ENCODE measurements around the gene CFAP74.
"Not testable (repeated sequence)": the region's sequence is repeated elsewhere in the genome, so short reads cannot be mapped to it uniquely, and the experiment has no call there.

The CFAP74 gene

GRCh38 chr1:1988061-1988945, 15.3 kb downstream of the CFAP74 start:
- H3K36me3 Mint-ChIP-seq = no peaks in the 10 kb centered on the region
- H3K9me3 Mint-ChIP-seq = no peaks in the 10 kb centered on the region
- no peak overlapping the region for H3K4me3 Mint-ChIP-seq
- ATAC-seq = no peak
- peaks cover 24% of the 10 kb centered on the region for H3K27me3 Mint-ChIP-seq
- no peak overlapping the region for H3K27ac Mint-ChIP-seq
- H3K4me1 Mint-ChIP-seq = no peaks in the 10 kb centered on the region

DNA sequence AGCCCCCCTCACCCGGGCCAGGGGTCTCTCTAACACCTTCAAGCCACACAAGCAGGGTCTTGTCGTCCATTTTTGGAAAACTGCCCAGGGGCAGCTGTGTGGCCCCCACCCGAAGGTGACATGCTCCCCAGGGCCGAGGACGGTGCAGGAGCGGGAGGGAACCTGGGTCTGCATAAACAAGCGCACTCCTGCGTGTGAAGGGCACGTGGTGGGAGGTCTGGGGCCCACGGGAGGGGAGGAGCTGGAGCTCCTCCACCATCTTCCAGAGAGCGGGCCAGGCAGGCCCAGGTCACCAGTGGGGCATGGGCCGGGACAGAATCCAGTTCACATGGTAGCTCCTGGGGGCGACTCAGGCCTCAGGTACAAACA, 16.5 kb downstream of the CFAP74 start:
- H3K27ac Mint-ChIP-seq = no peak overlapping the region
- peaks cover 24% of the 10 kb centered on the region for H3K27me3 Mint-ChIP-seq
- no peaks in the 10 kb centered on the region for H3K4me1 Mint-ChIP-seq
- no peaks in the 10 kb centered on the region for H3K9me3 Mint-ChIP-seq
- H3K4me3 Mint-ChIP-seq = no peak overlapping the region
- ATAC-seq = no peak
- no peaks in the 10 kb centered on the region for H3K36me3 Mint-ChIP-seq

- no peaks in the 10 kb centered on the region for H3K4me1 Mint-ChIP-seq
- H3K4me3 Mint-ChIP-seq = no peak overlapping the region
- no peaks in the 10 kb centered on the region for H3K9me3 Mint-ChIP-seq
- ATAC-seq = no peak
- peaks cover 24% of the 10 kb centered on the region for H3K27me3 Mint-ChIP-seq
- H3K27ac Mint-ChIP-seq = no peak overlapping the region
- H3K36me3 Mint-ChIP-seq = no peaks in the 10 kb centered on the region
These were observed 17.0 kb downstream of the CFAP74 start for GRCh38 chr1:1986451-1987141.

DNA sequence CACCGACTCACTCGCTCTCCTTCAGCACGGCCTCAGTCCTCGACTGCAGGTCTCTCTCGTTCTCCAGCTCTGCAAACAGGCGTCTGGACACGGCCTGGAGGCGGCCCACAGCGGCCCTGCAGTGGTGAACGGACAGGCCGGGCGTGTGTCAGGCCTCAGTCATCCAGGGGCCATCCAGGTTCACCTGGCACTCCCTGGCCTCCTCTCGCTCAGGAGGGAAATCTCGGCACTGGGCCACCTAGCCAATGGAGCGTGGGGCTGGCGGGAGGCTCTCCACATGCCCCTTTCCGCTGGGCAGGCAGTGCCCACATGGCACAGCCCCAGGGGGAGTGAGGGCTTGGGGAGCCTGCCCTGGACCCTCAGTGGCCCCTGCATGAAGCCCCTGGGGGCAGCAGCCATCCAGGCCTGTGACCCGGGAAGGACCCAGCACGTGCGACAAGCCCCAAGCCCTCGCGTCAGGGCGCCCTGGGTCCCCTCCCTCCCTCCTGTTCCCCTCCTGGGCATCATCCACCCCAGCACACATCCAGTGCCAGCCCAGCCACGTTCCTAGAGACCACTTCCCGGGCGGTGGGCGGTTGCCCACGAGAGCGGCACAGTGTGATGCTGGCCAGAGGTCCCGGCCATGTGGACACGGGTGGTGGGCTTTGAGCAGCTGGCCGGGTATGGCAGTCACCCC, 18.1 kb downstream of the CFAP74 start:
- no peak for ATAC-seq

DNA sequence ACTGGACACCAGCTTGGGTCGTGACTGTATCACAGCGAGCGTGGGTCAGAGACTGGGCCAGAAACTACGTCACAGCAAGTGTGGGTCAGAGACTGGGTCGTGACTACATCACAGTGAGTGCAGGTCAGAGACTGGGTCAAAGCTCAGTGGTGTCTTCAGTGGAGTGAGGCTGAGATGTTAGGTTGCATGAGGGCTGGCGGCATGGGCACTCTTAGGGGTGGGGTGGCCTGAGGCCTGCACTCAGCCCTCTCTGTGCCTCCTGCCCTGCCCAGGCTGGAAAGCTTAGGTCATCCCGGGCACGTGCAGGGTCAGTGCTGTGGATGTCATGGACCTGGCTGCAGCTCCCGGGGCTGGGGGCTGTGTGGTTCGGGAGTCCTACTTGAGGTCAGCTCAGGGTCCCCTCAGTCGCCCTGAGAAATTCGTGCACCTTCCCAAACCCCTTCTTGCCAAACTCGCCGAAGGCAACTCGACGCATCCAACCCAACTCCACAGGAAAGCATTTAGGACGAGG, 19.0 kb downstream of the CFAP74 start:
- H3K36me3 Mint-ChIP-seq = no peaks in the 10 kb centered on the region
- H3K27me3 Mint-ChIP-seq = peaks cover 24% of the 10 kb centered on the region
- no peak overlapping the region for H3K27ac Mint-ChIP-seq
- H3K9me3 Mint-ChIP-seq = no peaks in the 10 kb centered on the region
- no peaks in the 10 kb centered on the region for H3K4me1 Mint-ChIP-seq
- ATAC-seq = peak; percentile 16
- H3K4me3 Mint-ChIP-seq = no peak overlapping the region

More for the DNA sequence above, 18.1 kb downstream of the CFAP74 start:
- no peaks in the 10 kb centered on the region for H3K36me3 Mint-ChIP-seq
- no peaks in the 10 kb centered on the region for H3K4me1 Mint-ChIP-seq
- peaks cover 24% of the 10 kb centered on the region for H3K27me3 Mint-ChIP-seq
- no peaks in the 10 kb centered on the region for H3K9me3 Mint-ChIP-seq
- H3K27ac Mint-ChIP-seq = no peak overlapping the region
- H3K4me3 Mint-ChIP-seq = no peak overlapping the region

DNA sequence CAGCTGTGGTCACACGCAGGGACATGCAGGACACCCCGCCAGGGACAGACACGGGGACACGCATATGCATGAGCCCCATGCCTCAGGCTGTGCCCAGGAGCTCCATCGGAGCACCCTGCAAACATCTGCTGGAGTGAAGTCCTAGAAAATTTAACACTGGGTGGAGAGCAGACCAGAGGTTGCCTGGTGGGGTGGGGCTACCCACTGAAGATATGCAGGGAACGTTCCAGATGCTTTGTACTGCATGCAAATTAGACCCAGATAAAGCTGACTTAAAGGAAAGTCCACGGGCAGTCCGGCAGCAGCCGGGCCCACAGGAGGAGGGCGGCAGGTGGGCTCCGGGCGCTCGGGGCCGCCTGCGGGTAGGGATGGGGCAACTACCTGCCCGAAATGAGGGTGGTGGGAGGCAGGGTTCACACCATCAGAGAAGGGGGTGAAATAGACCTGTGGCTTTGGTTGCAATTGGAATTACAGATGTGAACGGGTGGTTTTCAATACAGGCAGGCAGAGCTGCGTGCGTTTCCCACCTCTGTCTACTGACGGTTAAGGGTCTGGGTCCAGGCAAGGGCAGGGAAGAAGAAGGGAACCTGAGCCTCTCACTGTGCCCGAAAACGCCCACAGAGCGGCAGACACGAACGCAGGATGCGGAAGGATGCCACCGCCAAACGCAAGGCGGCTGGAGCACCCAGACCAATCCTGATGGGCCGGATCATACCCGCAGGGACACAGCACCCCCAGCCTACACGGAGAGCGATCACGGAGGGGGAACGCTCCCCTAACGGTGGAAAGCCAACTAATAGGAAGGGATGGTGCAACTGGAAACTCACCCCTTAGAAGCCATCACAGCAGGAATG, 21.0 kb downstream of the CFAP74 start:
- H3K4me1 Mint-ChIP-seq = no peaks in the 10 kb centered on the region
- H3K27me3 Mint-ChIP-seq = peaks cover 9% of the 10 kb centered on the region
- H3K9me3 Mint-ChIP-seq = peaks cover 4% of the 10 kb centered on the region
- ATAC-seq = no peak
- H3K4me3 Mint-ChIP-seq = no peak overlapping the region
- H3K27ac Mint-ChIP-seq = no peak overlapping the region
- no peaks in the 10 kb centered on the region for H3K36me3 Mint-ChIP-seq

GRCh38 chr1:1981631-1982327, 21.8 kb downstream of the CFAP74 start:
- H3K4me3 Mint-ChIP-seq, ATAC-seq, H3K27me3 Mint-ChIP-seq, H3K9me3 Mint-ChIP-seq, H3K36me3 Mint-ChIP-seq, H3K4me1 Mint-ChIP-seq, H3K27ac Mint-ChIP-seq: not testable (repeated sequence)

GRCh38 chr1:1981142-1981500, 22.5 kb downstream of the CFAP74 start:
- Mint-ChIP-seq H3K27me3 (peaks cover 10% of the 10 kb centered on the region), H3K4me3 (no peak overlapping the region), H3K27ac (no peak overlapping the region), H3K4me1 (no peaks in the 10 kb centered on the region), H3K9me3 (peaks cover 4% of the 10 kb centered on the region), H3K36me3 (no peaks in the 10 kb centered on the region)
- ATAC-seq = no peak

GRCh38 chr1:1980467-1981141, 23.0 kb downstream of the CFAP74 start:
- peaks cover 4% of the 10 kb centered on the region for H3K9me3 Mint-ChIP-seq
- no peaks in the 10 kb centered on the region for H3K36me3 Mint-ChIP-seq
- H3K4me1 Mint-ChIP-seq = no peaks in the 10 kb centered on the region
- no peak for ATAC-seq
- H3K4me3 Mint-ChIP-seq = no peak overlapping the region
- H3K27ac Mint-ChIP-seq = no peak overlapping the region
- H3K27me3 Mint-ChIP-seq = peaks cover 15% of the 10 kb centered on the region

GRCh38 chr1:1979482-1980165, 24.0 kb downstream of the CFAP74 start:
- Mint-ChIP-seq H3K4me1 (no peaks in the 10 kb centered on the region), H3K36me3 (no peaks in the 10 kb centered on the region), H3K4me3 (no peak overlapping the region), H3K9me3 (peaks cover 4% of the 10 kb centered on the region), H3K27ac (no peak overlapping the region), H3K27me3 (peaks cover 25% of the 10 kb centered on the region)
- no peak for ATAC-seq

- not testable (repeated sequence) for H3K27ac Mint-ChIP-seq, H3K4me3 Mint-ChIP-seq, ATAC-seq
These were observed 24.7 kb downstream of the CFAP74 start for GRCh38 chr1:1978690-1979481.

DNA sequence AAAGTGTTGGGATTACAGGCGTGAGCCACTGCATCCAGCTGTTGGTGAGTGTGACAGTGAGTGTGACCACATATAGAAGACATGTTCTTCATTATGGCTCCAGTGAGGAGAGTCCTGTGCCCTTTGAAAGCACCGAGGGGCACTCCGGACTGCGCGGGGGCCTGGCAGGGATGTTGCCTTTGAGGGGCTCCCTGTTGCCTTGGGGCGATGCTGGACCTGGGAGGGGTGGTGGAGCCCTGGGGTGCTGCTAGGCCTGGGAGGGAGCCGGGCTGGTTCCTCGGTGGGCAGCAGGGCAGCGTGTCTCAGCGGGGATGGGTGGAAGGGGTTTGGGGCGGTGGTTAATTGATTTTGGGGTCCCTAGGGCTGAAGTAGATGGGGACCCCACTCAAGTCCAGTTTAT, 25.5 kb downstream of the CFAP74 start:
- H3K27me3 Mint-ChIP-seq = peaks cover 37% of the 10 kb centered on the region
- H3K4me3 Mint-ChIP-seq = no peak overlapping the region
- H3K27ac Mint-ChIP-seq = no peak overlapping the region
- no peaks in the 10 kb centered on the region for H3K36me3 Mint-ChIP-seq
- ATAC-seq = no peak
- H3K4me1 Mint-ChIP-seq = no peaks in the 10 kb centered on the region
- peaks cover 4% of the 10 kb centered on the region for H3K9me3 Mint-ChIP-seq

More at GRCh38 chr1:1978690-1979481, 24.7 kb downstream of the CFAP74 start:
- not testable (repeated sequence) for H3K36me3 Mint-ChIP-seq, H3K4me1 Mint-ChIP-seq, H3K9me3 Mint-ChIP-seq
- H3K27me3 Mint-ChIP-seq = peaks cover 30% of the 10 kb centered on the region

GRCh38 chr1:1976031-1976430, 27.6 kb downstream of the CFAP74 start:
- peaks cover 4% of the 10 kb centered on the region for H3K9me3 Mint-ChIP-seq

More at GRCh38 chr1:1976031-1976430, 27.6 kb downstream of the CFAP74 start:
- no peak for ATAC-seq
- Mint-ChIP-seq H3K27me3 (peaks cover 42% of the 10 kb centered on the region), H3K4me3 (no peak overlapping the region), H3K4me1 (no peaks in the 10 kb centered on the region), H3K27ac (no peak overlapping the region), H3K36me3 (no peaks in the 10 kb centered on the region)
